GM19240 (cell line): Measurements from ENCODE around the gene OTOA.
"Not testable (repeated sequence)": the region's sequence is repeated elsewhere in the genome, so short reads cannot be mapped to it uniquely, and the experiment has no call there.

Source experiments
- DNase-seq: peaks from one replicate; pipeline ENCODE4 v3.0.0; 2011; ENCODE audit warnings: low spot score; ENCODE audit not compliant: insufficient read length

The OTOA gene

DNA sequence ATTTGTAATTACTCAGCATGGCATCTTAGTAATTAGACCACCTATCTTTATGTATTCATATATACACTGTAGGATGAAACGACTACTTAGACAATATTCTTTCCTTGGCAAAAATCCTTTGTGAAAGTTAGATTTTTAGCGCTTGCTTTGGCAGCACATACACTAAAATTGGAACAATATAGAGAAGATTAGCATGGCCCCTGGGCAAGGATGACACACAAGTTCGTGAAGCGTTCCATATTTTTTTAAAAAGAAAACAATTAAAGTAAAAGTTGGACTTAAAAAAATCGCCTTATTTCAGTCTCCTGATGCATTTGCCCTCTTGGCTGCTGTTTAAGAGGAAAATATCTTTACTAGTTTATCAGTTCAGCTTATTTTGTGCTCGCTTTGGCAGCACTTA lies 21.9 kb upstream of the OTOA start:
- no peak for DNase-seq

DNA sequence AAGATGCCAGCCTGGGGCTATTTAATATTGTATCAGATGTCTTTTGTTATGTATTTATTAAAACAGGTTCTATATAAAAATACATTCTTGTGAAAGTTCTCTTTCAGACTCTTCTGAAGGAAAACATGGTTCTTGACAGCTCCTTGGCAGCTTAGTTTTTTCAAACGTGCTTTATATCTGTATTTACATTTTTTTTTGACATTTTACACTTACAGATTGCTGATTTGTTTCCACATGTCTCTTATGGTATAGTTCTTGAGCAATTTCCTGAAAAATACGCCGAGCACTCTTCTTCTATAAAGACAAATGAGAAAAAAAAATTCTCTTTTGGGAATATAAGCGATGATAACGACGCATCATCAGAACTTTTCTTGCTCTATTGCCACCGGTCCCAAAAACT lies 20.9 kb upstream of the OTOA start:
- no peak for DNase-seq

DNA sequence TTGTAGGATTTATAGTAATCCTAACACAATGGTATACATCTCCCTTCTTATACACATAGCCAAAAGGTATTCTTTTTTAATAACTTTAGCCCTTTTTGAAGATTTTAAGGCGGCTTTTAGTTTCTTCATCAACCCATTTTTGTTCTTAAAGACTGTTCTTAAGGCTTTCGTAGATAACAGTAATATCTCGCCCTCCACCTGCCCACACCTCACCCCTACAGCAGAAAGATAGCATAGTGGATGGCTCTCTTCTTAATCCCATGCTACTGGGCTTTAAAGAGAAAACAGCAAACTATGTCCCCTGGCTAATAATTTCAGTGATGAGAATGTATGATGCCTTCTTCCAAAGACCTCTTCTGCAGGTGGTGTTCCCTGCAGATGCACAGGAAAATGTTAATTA lies 20.0 kb upstream of the OTOA start:
- DNase-seq, result no peak

DNA sequence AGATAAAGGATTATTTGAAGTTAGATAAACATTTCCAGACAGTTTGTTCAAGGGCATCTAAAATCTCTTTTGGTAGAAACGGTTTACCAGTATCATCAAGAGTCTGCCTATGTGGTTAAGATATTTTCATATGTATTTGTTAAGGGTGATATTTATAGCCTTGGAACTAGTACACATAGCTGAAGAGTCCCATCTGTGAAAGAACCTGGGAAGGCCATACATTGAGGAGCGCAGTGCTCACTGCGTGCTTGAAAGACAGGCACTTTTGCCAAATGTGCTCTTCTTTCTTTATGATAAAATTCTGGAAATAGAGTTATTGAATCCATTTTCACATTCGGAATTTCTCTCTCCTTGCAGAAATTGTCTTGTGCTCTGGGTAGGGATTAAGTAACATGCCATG lies 19.1 kb upstream of the OTOA start:
- no peak for DNase-seq

DNA sequence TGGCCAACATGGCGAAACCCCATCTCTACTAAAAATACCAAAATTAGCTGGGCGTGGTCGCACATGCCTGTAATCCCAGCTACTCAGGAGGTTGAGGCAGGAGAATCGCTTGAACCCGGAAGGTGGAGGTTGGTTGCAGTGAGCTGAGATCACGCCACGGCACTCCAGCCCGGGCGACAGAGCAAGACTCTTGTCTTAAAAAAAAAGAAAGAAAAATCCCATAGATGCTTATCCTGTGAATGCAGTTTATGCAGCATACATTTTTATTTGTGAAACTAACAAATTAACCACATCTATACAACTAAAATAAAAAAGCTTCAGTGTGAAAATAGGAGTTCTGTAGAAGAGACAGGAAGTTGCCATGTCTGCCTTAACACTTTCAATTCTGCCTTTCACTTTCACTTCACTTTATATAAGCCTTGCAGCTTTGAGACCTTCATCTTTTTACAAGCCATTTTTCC lies 18.5 kb upstream of the OTOA start:
- no peak for DNase-seq

DNA sequence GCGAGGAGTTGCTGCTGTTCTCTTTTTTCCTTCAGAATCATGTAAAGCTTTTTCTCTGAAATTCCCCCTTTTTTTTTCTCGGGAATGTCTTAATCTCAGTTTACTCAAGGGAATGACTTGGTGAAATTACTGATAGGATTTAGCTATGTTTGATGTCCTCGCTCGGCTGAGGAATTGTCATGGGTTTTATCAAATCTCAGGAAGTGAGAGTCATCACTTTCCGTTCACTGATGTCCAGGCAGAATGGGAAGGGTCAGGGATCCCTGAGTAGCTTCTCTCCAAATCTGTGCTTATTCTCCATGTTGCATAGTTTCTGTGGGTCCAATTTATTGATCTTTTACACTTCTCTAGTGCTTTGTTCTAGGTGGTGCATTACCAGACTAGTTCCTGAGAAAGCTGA lies 17.7 kb upstream of the OTOA start:
- no peak for DNase-seq

DNA sequence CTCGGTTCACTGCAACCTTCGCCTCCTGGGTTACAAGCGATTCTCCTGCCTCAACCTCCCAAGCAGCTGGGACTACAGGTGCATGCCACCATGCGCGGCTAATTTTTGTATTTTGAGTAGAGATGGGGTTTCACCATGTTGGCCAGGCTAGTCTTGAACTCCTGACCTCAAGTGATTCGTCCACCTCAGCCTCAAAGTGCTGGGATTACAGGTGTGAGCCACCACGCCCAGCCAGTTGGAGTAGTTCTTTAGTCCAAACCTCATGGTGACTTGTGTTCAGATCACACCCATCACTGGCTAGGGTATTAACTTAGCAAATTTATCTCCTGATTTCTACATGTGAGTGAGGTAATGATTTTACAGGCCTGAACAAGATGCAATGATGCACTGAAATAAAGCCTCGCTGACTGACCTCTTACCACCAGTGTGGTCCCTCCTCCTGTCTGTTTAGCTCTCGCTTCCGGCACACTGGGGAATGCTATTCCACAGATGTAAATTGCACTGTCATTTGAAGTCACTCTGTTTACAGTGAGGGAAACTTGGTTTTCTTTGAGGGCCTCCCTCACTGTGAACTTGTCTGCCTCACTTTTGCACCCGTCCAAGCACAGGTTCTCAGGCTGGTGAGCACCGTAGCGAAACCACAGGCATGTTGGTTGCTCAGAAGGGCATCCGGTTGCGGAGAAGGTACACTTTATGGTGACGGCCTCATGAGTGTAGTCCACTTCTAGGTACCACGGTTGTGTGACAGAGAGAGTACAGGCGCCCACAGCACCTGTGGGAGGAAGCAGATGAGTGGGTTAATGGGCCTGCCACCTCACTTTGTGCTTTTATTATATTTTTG lies 16.8 kb upstream of the OTOA start:
- DNase-seq, result peak; percentile 66

DNA sequence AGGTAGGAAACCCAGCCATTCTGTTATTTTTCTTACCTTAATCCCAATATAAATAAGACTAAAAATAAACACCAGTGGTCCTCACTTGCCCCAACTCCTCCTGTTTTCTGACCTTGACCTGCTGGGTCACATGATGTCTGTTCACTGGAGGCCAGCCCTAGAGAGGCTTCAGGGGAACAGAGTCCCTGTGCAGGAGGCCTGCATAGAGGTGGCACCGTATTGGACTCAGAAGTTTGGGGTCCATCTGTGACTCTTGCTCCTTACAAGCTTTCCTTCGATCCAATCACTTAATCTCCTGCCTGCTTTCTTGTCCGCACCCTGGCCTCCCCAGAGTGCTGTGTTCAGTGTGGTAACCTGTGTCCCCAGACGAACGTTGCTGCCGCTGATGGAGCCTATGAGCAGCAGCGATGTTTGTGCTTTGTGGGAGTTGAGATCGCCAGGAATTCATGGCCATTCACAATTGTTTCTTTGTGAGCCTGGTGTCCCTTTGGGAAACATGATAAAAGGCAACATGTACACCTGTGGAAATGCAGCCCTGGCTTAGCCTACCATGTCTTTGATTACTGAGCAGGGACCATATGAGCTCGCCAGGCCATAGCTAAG lies 16.1 kb upstream of the OTOA start:
- no peak for DNase-seq

DNA sequence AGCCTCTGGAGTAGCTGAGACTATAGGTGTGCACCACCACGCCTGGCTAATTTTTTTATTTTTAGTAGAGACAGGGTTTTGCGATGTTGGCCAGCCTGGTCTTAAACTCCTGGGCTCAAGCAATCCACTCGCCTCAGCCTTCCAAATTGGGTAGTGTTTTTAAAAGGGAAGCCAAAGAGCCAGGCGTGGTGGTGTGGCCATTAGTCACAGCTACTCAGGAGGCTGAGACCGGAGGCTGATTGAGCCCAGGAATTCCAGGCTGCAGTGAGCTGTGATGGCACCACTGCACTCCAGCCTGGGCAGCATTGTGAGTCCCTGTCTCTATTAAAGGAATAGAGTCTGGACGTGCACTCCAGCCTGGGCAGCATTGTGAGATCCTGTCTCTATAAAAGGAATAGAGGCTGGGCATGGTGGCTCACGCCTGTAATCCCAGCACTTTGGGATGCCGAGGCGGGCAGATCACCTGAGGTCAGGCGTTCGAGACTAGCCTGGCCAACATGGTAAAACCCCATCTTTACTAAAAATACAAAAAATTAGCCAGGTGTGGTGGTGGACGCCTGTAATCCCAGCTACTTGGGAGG lies 13.9 kb upstream of the OTOA start:
- DNase-seq, result not testable (repeated sequence)

DNA sequence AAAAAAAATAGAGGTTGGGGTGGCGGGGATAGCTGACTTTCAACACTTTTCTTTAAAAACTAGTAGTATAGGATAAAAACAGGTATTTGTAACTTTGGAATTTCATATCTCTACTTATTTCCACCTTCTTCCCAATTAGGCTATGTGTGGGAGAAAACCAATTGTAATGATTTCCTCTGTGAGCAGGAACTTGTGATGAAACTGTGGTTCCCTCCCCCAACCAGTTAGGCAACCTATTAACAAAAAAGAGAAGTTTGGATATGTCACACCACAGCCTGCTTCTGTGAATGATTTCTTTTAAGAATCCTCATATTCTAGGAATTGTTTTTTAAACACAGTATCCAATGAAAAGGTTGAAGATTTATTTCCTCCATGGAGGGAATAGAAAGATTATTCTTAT lies 13.2 kb upstream of the OTOA start:
- DNase-seq, result no peak

DNA sequence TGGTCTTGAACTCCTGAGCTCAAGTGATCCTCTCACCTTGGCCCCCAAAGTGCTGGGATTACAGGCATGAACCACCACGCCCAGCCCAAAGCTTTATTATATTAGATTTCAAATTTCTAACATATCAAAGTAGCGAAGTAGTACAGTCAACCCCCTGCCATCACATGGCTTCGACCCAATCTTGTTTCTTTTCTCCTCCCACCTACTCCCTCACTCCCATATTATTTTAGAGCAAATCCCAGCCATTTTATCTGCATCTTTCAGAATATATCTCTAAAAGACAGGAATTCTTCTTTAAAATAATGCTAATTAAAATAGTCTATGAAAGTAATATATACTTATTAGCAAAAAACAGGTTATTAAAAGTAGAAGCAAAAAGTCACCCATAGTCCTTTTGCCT lies 12.3 kb upstream of the OTOA start:
- no peak for DNase-seq

DNA sequence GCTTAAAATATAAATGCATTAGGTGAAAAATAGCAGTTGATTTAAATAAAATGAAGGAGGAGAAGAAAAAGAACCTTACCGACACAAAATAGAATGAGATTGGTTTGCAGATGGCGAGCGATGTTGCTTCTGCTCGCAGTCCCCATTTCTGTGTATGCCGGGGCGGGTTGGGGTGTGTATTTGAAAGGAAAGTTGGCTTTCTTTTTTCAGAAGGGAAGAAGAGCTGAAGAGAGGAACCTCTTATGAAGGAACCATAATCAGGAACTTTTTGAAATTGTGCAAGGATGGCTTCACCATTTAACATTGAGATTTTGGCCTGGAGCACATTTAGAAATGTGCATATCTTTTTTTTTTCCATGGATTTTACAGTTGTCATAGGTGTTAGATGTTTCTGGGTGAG lies 11.3 kb upstream of the OTOA start, which contains the start of gene IGSF6:
IGSF6 (minus strand) TSS at position 156 of the 400 bp plus-strand sequence; CDS start at position 146, 10 bp downstream.
- no peak for DNase-seq

DNA sequence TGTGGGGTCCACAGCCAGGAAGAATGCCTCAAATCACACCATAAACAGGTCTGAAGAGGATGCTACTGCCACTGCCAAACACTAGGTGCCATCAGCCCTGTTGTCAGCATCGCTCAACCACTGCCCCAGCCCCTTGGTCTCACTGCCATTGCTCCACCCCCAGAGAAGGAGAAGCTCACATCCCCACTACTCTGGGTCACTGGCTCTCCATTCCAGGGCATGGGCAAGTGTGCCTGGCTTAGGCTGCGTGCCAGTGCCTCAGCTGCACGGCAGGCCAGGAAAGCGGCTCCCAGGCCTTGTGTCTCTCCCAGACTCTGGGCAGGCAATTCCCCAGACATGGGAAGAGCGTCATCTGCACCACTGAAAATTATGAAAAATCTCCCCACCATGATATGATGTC lies 10.2 kb upstream of the OTOA start:
- DNase-seq, result no peak

DNA sequence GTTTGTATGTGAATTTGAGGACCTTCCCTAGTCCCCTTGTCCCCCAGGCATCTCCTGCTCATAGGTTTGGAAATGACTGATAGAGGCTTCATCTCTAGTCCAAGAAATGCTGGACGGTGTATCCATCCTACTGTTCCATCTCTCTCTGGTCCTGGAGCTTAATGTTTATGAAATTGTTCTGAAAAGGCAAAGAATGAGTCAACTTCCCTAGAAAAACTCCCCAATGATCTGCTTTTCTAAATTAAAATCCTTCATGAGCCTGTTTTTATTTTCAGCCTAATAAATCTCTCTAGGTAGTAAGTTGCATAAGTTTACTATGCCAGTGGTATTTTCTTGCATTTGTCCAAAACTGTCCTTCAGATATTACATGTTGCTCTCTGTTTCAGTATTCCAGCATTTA lies 9.3 kb upstream of the OTOA start:
- DNase-seq, result no peak

DNA sequence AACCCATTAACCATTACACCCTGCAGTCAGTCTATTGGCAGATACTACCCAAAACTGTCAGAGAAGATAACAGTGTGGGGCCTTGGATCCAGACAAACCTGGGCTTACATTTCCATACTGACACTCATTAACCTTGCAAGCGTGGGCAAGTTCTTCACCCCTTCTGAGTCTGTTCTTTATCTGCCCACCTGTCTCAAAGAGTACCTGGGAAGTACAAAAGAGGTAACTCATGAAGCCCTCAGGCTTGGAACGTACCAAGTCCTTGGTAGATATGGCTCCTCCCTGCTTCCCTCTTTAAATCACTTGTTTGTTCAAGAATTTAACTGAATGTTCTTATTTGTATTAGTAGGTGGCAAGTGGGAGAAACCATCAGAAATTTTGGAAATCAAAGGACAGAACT lies 8.9 kb upstream of the OTOA start:
- no peak for DNase-seq

DNA sequence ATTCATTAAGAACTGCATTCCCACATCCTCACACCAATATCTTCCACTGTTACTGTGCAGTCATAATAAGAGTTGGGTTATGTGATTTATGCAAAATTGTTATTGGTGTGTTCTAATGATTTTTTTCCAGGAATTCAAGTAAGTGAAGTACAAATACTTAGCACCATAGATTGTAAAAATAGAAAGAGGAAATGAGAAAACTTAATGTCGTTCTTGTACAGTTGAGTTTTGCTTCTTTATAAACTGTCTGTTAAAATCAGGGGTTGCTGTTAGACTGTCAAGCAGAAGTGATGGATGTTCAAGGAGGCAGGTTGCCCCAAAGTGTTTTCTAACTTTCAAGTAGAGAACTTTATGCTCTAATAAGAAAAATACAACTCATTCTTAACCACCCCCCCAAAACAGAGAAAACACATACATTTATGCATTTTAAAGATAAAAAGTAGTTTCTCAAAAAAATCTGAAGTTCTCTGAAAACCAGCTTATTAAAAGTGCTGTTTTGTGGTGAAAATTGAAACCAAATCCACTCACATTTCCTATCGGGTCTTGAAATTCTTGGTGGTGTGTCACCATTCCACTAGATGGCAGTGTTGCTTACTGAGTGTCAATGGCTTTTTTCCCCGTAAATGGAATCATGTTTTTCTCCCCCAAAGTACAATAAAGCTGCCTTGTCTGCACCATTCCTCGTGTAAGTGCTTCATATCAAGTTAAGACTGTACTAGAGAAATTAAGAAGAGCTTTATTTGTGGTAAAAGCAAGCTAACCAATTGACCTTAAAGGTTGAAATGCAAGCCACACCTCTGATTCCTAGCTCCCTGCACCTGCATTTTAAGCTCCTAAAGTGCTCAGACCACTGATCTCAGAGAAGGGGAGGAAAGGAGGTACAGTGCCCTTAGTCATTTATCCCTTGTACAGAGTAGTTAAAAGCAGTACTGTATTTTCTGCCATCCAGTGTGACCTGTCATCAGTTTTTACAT lies 6.7 kb upstream of the OTOA start:
- no peak for DNase-seq

DNA sequence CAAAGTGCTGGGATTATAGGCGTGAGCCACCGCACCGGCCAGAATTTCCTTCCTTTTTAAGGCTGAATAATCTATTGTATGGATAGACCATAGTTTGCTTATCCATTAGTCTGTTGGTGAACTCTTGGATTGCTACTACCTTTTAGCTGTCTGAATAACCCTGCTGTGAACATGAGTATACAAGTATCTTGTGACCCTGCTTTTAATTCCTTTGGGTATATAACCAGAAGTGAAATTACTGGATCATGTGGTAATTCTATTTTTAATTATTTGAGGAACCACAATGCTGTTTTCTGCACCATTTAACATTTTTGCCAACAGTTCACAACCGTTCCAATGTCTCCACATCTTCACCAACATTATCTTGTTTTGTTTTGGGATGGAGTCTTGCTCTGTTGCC lies 4.6 kb upstream of the OTOA start:
- DNase-seq, result no peak

DNA sequence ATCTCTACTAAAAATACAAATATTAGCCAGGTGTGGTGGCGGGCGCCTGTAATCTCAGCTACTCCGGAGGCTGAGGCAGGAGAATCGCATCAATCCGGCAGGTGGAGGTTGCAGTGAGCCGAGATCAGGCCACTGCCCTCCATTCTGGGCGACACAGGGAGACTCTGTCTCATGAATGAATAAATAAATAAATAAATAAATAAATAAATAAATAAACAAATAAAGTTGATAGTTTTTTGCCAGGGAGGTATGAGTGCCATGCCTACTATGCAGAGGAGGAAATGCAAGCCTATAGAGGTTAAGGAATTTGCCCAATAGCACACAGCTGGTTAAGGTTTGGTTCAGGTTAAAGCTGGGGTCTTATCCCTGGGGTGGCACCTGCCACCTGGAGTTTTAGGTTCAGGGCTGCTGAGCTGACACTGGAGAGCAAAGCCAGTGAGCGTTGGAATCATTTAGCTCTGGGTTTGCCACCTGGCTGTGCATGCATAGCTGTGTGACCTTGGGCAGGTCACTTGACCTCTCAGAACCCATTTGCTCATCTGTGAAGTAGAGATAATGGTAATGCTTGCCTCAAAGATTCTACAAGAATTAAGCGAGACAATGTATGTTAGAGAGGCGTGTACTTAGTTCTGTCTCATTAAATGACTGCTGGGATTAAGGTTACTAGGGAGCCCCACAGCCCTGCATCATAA lies 1.2 kb downstream of the OTOA start:
- no peak for DNase-seq

DNA sequence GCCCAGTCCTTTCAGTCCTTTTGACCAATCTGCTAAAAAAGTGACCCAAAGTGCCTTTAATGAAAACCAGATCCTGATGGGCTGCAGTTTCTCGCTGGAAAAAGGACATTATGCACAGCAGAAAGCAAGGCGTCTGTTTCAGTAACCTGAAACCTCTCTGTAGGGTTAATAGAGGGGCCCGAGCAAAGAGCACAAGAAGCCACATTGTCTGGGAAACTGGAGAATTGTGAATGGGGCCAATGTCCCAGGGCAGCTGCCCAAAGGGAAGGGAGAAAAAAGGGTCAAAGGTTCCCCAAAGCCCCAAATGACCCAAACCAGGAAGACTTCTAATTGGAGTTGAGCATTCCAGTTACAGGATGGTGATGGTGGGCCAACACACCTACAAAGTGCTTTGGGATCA lies 3.0 kb downstream of the OTOA start:
- DNase-seq, result no peak

DNA sequence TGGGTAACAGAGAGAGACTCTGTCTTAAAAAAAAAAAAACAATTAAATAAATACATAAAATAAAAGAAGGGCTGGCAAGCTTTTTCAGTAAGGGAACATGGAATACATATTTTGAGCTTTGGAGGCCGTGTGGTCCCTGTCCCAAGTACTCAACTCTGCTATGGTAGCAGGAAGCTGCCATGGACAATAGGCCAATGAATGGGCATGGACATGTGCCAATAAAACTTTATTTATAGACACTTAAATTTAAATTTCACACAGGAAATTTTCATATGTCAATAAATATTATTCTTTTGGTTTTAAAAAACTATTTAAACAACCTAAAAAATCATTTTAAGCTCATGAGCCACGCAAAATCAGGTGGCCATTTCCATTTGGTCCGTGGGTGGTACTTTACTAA lies 3.8 kb downstream of the OTOA start:
- no peak for DNase-seq

DNA sequence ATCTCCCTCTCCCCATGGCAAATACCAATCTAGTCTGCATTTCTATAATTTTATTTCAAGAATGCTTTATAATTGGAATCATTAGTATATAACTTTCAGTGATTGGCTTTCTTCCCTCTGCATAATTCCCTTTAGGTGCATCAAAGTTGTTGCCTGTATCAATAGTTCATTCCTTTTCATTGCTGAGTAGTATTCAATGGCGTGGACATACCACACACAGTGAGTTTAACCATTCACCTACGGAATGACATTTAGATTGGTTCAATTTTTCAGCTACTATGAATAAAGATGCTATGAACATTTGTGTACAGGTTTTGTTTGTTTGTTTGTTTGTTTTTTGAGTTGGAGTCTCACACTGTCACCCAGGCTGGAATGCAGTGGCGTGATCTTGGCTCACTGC lies 9.7 kb downstream of the OTOA start:
- DNase-seq, result no peak
